SKM-1 treated with dmso at 0.1 percent for 144 hours (cell line): ENCODE data around the gene DHRS7.

Experiments
- DNase-seq: peaks from one replicate; lab custom pipeline; 2025; ENCODE audit not compliant: unreplicated experiment; lab: John Stamatoyannopoulos, UW

The DHRS7 gene

DNA sequence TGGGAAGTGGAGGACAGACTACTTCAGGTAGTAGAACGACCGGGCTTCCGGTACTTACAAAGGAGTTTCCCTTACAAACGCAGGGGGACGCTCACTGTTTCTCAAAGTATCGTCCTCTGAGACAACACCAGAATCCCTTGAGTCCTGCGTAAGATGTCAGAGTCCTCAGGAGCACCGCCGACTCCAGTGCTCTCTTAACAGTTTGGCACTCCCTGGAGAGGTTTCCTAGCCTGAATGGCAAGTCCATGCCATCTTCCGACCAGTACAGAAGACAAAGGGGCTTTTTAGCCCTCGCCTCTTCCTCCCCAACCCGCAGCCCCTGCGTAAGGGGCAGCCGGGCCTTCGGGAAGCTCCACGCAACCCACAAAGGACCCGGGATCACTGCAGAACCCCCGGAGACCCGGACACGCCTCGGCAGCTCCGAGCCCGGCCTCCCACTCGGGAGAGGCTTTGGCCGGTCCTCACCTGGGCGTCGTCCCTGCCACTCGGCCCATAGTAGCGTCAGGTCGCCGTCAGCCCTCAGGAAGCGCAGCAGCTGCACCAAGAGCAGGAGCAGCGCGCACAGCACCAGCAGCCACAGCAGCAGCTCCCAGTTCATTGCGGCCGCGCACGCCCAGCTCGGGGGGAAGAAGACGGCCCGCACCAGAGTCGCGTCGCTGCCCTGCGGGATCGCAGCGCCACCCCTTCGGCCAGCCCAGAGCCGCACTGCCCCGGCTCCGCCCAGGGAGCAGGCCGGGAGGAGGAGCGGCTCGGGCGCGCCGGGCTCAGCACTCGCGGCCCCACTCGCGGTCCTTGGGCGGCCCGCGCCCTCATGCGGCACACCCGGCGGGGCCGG lies at the start of gene DHRS7:
DHRS7 (minus strand) TSS at position 687 of the 835 bp plus-strand sequence; CDS start at position 598, 89 bp downstream.
- peak; percentile 26 for DNase-seq

- no peak for DNase-seq
Observed at GRCh38 chr14:60214415-60215126, 49.4 kb upstream of the DHRS7 start.

DNA sequence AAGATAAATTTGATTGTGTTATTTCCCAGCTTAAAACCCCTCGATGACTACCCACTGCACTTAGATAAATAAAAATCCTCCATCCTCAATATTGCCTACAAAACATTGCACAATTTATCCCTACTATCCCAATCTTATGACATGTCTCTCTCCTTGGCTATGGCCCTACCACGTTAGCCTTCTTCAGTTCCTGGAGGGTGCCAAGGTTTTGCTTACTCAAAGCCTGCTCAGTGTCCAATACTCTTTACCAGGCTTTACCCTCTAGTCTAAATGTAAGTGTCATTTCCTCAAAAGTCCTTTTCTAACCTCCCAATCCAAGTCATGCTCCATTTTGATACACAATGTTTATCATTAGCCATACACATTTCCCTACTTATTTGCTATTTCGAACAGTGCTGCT lies 48.8 kb upstream of the DHRS7 start:
- no peak for DNase-seq

- DNase-seq: no peak
Observed at GRCh38 chr14:60212503-60213371, 47.5 kb upstream of the DHRS7 start.

- no peak for DNase-seq
Observed at GRCh38 chr14:60211153-60211552, 46.0 kb upstream of the DHRS7 start.

DNA sequence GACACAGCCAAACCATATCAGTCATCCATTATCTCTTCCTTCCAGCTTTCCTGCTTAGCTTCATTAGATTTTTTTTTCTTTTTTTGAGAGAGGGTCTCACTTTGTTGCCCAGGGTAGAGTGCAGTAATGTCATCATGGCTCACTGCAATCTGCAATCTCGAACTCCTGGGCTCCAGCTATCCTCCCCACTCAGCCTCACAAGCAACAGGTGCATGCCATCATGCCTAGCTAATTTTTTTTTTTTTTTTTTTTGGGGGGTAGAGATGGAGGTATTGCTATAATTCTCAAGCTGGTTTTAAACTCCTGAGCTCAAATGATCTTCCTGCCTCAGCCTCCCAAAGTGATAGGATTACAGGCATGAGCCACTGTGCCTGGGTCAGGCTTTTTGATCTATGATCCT lies 45.5 kb upstream of the DHRS7 start:
- no peak for DNase-seq

DNA sequence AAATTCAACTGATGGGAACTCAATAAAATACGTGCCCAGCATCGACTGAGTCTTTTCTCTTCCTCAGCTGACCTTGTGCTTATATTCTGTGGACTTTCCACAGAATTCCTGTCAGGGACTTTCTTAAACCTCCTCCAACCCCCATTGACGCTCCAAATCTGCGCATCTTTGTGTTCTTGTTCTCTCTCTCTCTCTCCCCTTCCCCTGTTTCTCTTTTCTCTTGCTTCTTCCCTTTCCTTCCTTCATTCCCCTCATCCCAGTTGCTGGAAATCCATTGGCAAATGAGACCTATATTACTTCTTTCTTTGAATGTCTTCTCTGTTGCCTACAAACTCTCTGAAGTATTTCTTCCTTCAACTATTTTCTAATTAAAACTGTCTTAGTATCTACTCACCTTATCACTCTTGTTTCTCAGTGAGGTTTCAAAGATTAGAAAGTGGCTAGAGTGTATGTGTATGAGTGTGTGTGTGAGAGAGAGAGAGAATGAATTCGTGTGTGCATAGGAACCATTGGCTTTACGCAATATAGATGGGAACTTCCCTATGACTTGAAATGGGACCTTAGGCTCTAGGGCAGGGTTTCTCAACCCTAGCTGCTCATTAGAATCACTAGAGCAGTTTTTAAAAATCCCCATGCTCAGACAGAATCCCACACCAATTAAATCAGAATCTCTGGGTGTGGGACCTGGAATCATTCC lies 41.8 kb upstream of the DHRS7 start:
- DNase-seq: peak; percentile 52

GRCh38 chr14:60206249-60206670 lies 41.1 kb upstream of the DHRS7 start:
- DNase-seq: no peak

GRCh38 chr14:60204843-60205774 lies 39.9 kb upstream of the DHRS7 start:
- DNase-seq: no peak

- no peak for DNase-seq
Observed at GRCh38 chr14:60204104-60204842, 39.1 kb upstream of the DHRS7 start.

DNA sequence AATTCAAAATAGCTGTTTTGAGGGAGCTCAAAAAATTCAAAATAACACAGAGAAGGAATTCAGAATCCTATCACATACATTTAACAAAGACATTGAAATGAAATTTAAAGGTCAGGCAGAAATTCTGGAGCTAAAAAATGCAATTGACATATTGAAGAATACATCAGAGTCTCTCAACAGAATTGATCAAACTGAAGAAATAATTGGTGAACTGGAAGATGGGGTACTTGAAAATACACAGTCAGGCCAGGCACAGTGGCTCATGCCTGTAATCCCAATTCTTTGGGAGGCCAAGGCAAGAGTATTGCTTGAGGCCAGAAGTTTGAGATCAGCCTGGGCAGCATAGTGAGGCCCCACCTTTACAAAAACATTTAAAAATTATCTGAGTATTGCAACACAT lies 34.1 kb upstream of the DHRS7 start:
- no peak for DNase-seq

- DNase-seq: no peak
Observed at GRCh38 chr14:60197629-60198303, 32.6 kb upstream of the DHRS7 start.

DNA sequence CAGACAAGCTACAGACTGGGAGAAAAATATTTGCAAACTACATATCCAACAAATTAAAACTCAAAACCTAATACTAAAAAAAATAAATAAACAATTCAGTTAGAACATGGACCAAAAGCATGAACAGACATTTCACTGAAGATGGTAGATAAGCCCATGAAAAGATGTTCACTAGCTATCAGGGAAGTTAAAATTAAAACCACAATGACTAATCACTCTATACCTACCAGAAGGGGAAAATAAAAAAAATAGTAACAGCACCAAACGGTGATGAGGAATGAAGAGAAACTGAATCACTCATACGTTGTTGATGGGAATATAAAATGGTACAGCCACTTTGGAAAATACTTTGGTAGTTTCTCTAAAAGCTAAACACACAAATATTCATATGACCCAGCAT lies 31.1 kb upstream of the DHRS7 start:
- no peak for DNase-seq

- no peak for DNase-seq
Observed at GRCh38 chr14:60195179-60195810, 30.1 kb upstream of the DHRS7 start.

DNA sequence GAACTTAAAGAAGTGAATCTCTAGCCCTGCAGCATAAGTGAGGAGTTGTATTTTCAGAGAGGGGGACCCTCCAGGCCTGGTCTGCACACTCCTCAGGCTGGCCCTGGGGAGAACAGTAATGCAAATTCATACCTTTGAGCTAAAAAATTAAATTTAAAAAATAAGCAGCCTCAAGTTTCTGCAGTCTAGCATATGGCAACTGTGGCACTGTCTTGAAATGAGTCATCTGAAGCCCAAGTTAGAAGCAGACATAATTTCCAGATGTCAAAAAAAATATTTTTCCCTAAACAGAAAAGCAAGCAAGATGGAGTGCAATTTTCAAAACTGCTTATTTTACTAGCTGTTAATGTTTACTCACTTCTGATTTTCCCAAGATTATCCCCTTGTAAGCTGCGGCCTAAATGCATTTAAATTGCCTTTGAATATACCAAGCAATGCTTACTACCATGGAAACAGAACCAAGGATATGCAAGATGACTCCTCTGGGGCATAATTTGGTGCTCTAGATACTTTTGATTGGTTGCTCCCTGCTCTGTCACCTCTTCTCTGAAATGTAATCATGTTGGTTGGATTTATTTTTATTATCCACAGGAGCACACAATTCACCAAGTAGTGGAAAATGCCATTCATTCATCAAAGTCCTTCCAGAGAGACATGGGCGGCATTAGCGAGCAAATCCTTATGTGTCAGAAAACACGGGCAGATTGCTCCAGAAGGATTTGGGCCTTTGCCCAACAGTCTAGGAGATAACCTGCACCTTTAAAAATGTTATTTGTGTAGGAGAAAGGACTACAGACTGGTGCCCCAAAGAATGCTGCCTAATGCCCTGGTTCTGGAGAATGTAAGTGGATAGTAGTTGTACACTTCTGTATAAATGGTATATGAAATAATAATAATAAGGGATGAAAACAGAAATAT lies 25.0 kb upstream of the DHRS7 start:
- no peak for DNase-seq

DNA sequence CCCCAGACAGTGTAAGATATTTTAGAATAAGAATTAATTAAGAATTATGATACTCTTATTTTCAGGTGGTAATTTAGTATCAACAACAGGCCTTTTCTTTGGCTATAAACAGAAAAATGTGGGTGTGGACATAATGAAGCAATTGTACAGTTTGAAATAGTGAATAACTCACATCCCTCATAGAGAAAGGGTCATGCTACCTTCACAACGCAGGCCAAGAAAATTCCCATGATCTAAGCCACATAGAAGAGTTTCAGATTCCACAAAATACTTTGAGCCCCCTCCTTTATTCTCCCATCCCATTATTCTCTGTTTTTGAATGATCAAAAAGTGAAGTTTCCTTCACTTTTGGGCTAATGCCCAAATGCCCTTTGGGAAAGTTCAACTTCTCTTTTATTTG lies 23.5 kb upstream of the DHRS7 start:
- DNase-seq: no peak

DNA sequence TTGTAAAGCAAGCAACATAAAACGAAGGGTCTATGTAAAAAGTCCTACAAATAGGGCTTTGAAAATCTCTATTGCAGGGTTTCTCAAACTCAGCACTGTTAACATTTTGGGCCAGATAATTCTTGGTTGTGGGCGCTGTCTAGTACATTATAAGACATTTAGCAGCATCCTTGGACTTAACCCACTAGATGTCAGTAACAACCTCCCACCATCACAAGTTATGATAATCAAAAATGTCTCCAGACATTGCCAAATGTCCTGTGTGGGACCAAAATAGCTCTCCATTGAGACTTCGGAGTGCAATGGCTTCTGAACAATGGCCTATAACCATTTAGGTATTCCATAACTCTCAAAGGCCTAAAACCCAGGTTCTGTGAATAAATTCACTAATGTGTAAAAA lies 22.9 kb upstream of the DHRS7 start:
- DNase-seq: no peak
